Caco-2 (cell line): Measurements from ENCODE around the gene STAM. TPM values are rescaled to one million over a fixed set of nuclear protein-coding genes. Genes with fewer than 3 reads are reported as not detected.

ENCODE experiments used
- BruUV-seq: library from RNA; stranded (reverse); fragments of 400-500 nt; replicated peaks from 2 replicates; lab custom pipeline; 2021; lab: Mats Ljungman, UMichigan
- CTCF ChIA-PET: fragments of 300-600 bp; sonication (Branson Sonifier 250); formaldehyde crosslinking; loops from one replicate; lab custom pipeline; 2022; ENCODE audit warnings: antibody characterized with exemption; lab: Charles Lee
- POLR2A ChIA-PET: fragments of 300-600 bp; sonication (Branson Sonifier 250); formaldehyde crosslinking; loops from one replicate; lab custom pipeline; 2022; ENCODE audit warnings: antibody characterized with exemption; lab: Charles Lee
- DNase-seq, 2 experiments: peaks; one replicate each; pipeline versions ENCODE4 v3.0.0 to v3.0.0-alpha.2; 2020 to 2022
- H3K27me3 ChIP-seq: replicated peaks from 2 replicates; pipeline ENCODE4 v1.6.0; 2011; ENCODE audit warnings: low read length; ENCODE audit not compliant: control insufficient read depth, insufficient read depth
- H3K36me3 ChIP-seq: 2 replicates; pipeline ENCODE4 v1.5.1; 2011; ENCODE audit warnings: low read length; ENCODE audit not compliant: control insufficient read depth, insufficient read depth
- H3K4me1 ChIP-seq: fragments of 250-450 bp; sonication (Bioruptor Pico); 2 replicates; pipeline ENCODE4 v1.5.1; 2020; ENCODE audit warnings: mild to moderate bottlenecking
- H3K4me3 ChIP-seq: 2 replicates; pipeline ENCODE4 v1.5.1; 2011; ENCODE audit warnings: low read depth, mild to moderate bottlenecking, control low read depth, low read length
- H3K9me3 ChIP-seq: fragments of 250-450 bp; sonication (Bioruptor Pico); 2 replicates; pipeline ENCODE4 v1.5.1; 2020; ENCODE audit warnings: mild to moderate bottlenecking, moderate library complexity
- H3K27ac Mint-ChIP-seq: one replicate; pipeline ENCODE4 v1.8.0; 2022; ENCODE audit warnings: mixed read lengths; ENCODE audit not compliant: unreplicated experiment
- H3K27me3 Mint-ChIP-seq: one replicate; pipeline ENCODE4 v1.8.0; 2022; ENCODE audit warnings: mixed read lengths; ENCODE audit not compliant: insufficient read depth, unreplicated experiment
- H3K36me3 Mint-ChIP-seq: one replicate; pipeline ENCODE4 v1.8.0; 2022; ENCODE audit warnings: mild to moderate bottlenecking, mixed read lengths; ENCODE audit not compliant: insufficient read depth, unreplicated experiment
- H3K4me1 Mint-ChIP-seq: one replicate; pipeline ENCODE4 v1.8.0; 2022; ENCODE audit warnings: low read depth, mixed read lengths; ENCODE audit not compliant: unreplicated experiment
- H3K4me3 Mint-ChIP-seq: one replicate; pipeline ENCODE4 v1.8.0; 2022; ENCODE audit warnings: mild to moderate bottlenecking, moderate library complexity, mixed read lengths; ENCODE audit not compliant: unreplicated experiment
- H3K9me3 Mint-ChIP-seq: one replicate; pipeline ENCODE4 v1.8.0; 2022; ENCODE audit warnings: mixed read lengths; ENCODE audit not compliant: unreplicated experiment
- intact Hi-C: fragments of 100-400 bp; cut with micrococcal nuclease; formaldehyde crosslinking; loops from one replicate; pipeline ENCODE4 v1.10.0; 2022; ENCODE audit not compliant: unreplicated experiment
- total RNA-seq: library from RNA; stranded (reverse); gene quantifications from 2 replicates; pipeline ENCODE4 v1.2.3, GENCODE V29; 2022
- TF ChIP-seq, protein P1 (sequence below), 2 experiments: fragments of 200-600 bp in 1 of 2; IDR thresholded peaks; 1 replicate in 1 of 2; 2 replicates in 1 of 2; pipeline versions ENCODE4 v1.5.1 to v1.8.0; 2011 to 2022; ENCODE audit warnings: antibody characterized with exemption in 1 of 2, control low read depth in 1 of 2, inconsistent platforms in 1 of 2, low read depth in 1 of 2, low read length in 1 of 2, mild to moderate bottlenecking in 1 of 2, moderate library complexity in 1 of 2; ENCODE audit not compliant: insufficient read depth in 1 of 2, severe bottlenecking in 1 of 2, unreplicated experiment in 1 of 2

Gene STAM
- total RNA-seq, 1 experiment from 2014 or later = 51.9 TPM

DNA sequence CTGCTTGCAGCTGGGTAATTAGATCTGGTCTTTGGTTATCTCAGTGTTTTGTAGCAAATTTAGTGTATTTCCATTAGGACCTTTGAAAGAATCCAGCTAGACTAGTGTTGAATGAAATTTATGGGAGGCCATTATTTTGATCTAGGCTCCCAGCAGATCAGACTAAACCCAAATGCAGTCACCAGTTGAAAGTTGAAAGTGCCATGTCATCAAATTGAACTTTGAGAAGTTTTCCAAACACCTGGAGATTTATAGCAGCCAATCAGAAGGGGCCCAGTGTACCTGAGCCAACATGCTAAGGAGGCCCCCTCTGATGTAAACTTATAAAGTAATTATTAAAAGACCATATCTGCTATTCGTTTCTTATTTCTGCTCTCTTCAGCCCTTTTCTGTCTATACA, 96.7 kb downstream of the STAM start:
- Mint-ChIP-seq H3K4me1 (peaks cover 7% of the 10 kb centered on the region), H3K9me3 (no peaks in the 10 kb centered on the region), H3K27ac (no peak overlapping the region), H3K4me3 (no peak overlapping the region), H3K36me3 (peaks cover 9% of the 10 kb centered on the region), H3K27me3 (no peaks in the 10 kb centered on the region)
- Histone ChIP-seq H3K4me3 (no peak overlapping the region), H3K27me3 (no peaks in the 10 kb centered on the region), H3K36me3 (no peaks in the 10 kb centered on the region), H3K9me3 (no peaks in the 10 kb centered on the region), H3K4me1 (no peaks in the 10 kb centered on the region)
- no peak for DNase-seq
- intact Hi-C loops = no loop called here
- BruUV-seq = no TSS peak
- ChIA-PET CTCF (no interaction called here), POLR2A (no interaction called here)
- TF ChIP-seq, protein P1, sequence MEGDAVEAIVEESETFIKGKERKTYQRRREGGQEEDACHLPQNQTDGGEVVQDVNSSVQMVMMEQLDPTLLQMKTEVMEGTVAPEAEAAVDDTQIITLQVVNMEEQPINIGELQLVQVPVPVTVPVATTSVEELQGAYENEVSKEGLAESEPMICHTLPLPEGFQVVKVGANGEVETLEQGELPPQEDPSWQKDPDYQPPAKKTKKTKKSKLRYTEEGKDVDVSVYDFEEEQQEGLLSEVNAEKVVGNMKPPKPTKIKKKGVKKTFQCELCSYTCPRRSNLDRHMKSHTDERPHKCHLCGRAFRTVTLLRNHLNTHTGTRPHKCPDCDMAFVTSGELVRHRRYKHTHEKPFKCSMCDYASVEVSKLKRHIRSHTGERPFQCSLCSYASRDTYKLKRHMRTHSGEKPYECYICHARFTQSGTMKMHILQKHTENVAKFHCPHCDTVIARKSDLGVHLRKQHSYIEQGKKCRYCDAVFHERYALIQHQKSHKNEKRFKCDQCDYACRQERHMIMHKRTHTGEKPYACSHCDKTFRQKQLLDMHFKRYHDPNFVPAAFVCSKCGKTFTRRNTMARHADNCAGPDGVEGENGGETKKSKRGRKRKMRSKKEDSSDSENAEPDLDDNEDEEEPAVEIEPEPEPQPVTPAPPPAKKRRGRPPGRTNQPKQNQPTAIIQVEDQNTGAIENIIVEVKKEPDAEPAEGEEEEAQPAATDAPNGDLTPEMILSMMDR (IDR thresholded peaks at IDR 0.05; ENCODE audit: insufficient read depth in 1 of 2, low read depth in 1 of 2, low read length in 1 of 2, severe bottlenecking in 1 of 2, unreplicated experiment in 1 of 2) = no peak

DNA sequence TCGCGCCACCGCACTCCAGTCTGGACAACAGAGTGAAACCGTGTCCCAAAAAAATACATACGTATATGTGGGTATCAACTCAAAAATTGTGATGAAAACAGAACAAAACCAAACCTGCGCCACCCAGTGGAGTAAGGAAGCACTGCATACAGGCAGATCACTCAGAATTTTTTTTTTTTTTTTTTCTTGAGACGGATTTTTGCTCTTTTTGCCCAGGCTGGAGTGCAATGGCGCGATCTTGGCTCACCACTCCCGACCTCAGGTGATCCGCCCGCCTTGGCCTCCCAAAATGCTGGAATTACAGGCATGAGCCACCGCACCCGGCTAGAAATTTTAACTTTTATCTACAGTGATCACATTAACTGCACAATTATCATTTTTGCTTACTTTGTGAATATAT, 99.0 kb downstream of the STAM start:
- Histone ChIP-seq H3K36me3 (no peaks in the 10 kb centered on the region), H3K9me3 (no peaks in the 10 kb centered on the region), H3K4me3 (no peak overlapping the region), H3K27me3 (no peaks in the 10 kb centered on the region), H3K4me1 (no peaks in the 10 kb centered on the region)
- H3K36me3 Mint-ChIP-seq = peaks cover 9% of the 10 kb centered on the region
- TF ChIP-seq, protein P1 (IDR thresholded peaks at IDR 0.05; ENCODE audit: insufficient read depth in 1 of 2, low read depth in 1 of 2, low read length in 1 of 2, severe bottlenecking in 1 of 2, unreplicated experiment in 1 of 2) = peak; percentile 90 to 93
- no peaks in the 10 kb centered on the region for H3K27me3 Mint-ChIP-seq
- BruUV-seq = no TSS peak
- CTCF ChIA-PET = interaction anchor here (0.7 kb wide), 1 partner anchor 261 kb away, joined by 6 read pairs; no protein-coding TSS in a partner anchor
- peaks cover 7% of the 10 kb centered on the region for H3K4me1 Mint-ChIP-seq
- H3K4me3 Mint-ChIP-seq = no peak overlapping the region
- DNase-seq = peak; percentile 64 to 77
- intact Hi-C loops = loop anchor here (1.0 kb wide), 1 partner anchor 136 kb away; no protein-coding TSS in a partner anchor
- no peak overlapping the region for H3K27ac Mint-ChIP-seq
- H3K9me3 Mint-ChIP-seq = no peaks in the 10 kb centered on the region
- POLR2A ChIA-PET = no interaction called here

DNA sequence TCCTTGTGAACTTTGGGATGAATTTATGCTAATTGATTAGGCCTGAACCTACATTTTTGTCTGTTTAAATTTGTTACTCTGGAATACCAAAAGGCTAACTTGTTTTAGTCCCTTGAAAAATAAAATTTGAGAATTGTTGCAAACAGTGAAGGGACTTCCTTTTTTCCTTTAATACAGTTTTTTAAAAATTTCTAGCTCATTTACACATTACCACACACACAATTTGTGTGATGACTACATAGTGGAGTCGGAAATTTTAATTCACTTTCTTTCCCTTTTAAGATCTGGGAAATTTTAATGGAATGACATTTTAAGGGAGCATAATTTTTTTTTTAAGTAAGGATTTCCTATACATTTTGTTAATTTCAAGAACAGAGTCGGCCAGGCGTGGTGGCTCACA, 99.5 kb downstream of the STAM start:
- Mint-ChIP-seq H3K36me3 (peaks cover 9% of the 10 kb centered on the region), H3K27ac (no peak overlapping the region), H3K4me3 (no peak overlapping the region), H3K9me3 (no peaks in the 10 kb centered on the region), H3K4me1 (peaks cover 7% of the 10 kb centered on the region), H3K27me3 (no peaks in the 10 kb centered on the region)
- TF ChIP-seq, protein P1 (IDR thresholded peaks at IDR 0.05; ENCODE audit: insufficient read depth in 1 of 2, low read depth in 1 of 2, low read length in 1 of 2, severe bottlenecking in 1 of 2, unreplicated experiment in 1 of 2) = no peak
- H3K9me3 ChIP-seq = no peaks in the 10 kb centered on the region
- ChIA-PET CTCF (interaction anchor here (1.2 kb wide), 1 partner anchor 18 kb away, joined by 3 read pairs; no protein-coding TSS in a partner anchor), POLR2A (no interaction called here)
- no peaks in the 10 kb centered on the region for H3K4me1 ChIP-seq
- no peaks in the 10 kb centered on the region for H3K27me3 ChIP-seq
- no peaks in the 10 kb centered on the region for H3K36me3 ChIP-seq
- intact Hi-C loops = loop anchor here (1.0 kb wide), 1 partner anchor 136 kb away; no protein-coding TSS in a partner anchor
- no peak overlapping the region for H3K4me3 ChIP-seq
- BruUV-seq = no TSS peak
- no peak for DNase-seq
